ENCODE measurements around the gene PBX1.

The PBX1 gene

DNA sequence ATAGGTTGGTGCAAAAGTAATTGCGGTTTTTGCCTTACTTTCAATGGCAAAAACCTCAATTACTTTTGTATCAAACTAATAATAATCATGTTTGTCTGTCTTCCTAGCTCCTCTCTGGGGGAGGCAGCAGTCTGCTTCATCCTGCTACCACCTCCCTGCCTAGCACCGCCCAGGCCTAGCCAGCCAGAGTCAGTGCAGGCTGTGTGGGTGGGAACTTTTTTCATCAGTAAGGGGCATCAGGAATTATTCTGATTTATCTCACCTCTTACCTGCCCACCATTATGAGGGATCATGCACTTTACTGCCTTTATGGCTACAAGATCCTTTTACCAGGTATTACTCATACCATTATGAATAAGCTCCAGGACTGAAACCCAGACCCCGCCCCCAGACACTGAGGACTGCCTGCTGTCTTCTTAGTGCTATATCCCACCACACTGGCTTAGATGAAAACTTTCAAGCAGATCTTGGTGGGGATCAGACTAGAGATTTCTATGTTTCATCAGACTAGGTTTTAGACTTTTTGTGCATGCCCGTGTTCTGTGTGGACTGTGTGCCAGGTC, 116.4 kb downstream of the PBX1 start:
- no peak for DNase-seq
- in situ Hi-C loops (cut with MboI; ENCODE audit: low pct_unique_long_range_greater_than_20kb, low sequenced_read_pairs): no loop called here

DNA sequence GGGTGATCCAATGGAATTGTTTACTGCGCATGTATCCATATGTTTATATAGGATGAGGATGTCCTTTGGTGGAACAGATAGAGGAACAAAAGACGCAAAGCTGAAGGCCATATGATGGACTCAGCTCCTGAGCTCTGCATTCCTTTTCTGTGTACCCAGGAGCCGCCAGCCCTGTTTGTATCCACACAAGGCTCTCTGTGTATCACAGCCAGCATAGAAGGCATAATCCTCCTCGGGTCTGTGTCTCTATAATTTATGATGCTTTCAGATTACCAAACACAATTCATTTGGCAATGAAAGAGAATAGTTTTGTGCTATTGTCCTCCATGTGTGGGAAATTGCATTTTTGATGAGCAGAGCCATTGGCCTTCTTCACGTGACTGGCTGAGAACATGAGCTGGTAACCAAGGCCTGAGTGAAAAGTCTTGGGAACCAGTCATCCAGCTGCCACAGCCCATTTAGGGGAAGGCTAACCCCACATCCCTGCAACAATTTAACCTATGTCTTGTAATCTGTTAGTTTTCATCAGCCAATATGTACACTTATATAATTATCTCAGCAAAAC, 119.2 kb downstream of the PBX1 start:
- in situ Hi-C loops (cut with MboI; ENCODE audit: low pct_unique_long_range_greater_than_20kb, low sequenced_read_pairs): no loop called here
- no peak for DNase-seq

DNA sequence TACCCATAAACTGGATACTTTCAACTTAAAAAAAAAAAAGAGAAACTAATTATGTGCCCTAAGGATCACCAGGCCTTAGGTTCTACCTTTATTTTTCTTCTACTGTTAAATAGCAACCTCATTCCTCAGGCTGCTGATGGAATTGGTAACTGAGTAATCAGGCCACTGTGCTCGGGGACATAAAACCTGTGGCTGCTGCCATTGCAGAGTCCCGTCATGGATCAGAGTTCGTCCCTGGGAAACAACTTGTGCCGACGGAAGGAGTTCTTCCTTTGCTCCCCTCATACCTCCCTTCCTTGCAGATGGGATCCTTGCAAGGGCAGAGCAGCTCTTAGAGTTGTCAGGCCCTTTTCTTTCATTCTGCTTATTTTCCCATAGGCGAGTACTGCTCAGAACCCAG, 123.6 kb downstream of the PBX1 start:
- in situ Hi-C loops (cut with MboI; ENCODE audit: low pct_unique_long_range_greater_than_20kb, low sequenced_read_pairs): no loop called here
- DNase-seq: no peak

DNA sequence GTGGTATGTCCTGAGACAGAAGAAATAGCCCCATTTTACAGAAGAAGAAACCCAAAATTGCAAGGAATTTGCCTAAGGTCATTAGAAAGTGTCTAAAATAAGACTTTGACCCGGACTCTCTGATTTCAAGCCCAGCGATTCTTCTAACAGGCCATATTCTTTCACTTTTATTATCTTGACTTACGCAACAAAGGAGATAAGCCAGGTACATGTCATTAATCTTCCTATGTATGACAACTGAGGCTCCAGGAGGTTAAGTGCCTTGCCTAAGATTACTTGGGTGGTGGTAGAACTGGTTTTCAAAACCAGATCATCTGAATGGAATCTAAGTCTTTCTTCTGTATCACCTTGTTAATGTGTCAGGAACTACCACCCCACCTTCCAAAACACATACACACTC, 124.3 kb downstream of the PBX1 start:
- in situ Hi-C loops (cut with MboI; ENCODE audit: low pct_unique_long_range_greater_than_20kb, low sequenced_read_pairs): no loop called here
- no peak for DNase-seq

DNA sequence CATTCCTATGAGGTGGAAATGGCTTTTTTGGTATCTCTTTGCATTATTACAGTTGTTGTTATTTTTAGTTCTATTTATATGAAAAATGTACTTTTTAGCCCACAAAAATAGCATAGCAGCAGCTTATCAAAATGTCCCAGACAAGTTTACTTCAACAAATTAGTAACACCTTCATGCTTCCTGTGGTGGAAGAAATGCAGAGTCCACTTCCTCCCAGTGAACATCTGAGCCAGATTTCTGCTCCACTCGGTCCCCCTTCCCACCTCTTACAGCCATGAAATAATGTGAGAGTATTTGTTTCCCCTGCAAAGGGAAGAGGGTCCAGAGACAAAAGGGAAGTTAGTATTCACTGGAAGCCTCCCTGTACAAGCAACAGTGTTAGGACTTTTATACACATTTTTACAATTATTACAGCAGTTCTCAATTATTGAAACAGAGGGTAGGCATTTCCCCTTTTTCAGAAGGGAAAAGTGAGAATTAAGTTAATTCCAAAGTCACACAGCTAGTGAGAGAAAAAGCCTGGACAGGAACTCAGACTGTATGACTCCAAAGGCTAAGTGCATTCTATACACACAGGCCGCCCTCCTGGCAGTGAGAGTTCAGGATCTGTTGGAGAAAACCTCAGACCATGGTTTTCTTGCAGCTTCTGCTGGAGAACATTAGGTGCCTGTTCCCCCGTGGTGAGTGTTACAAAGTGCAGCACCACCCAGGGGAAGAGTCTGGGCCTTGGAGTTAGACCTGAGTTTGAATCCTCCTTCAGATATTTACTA, 126.5 kb downstream of the PBX1 start:
- DNase-seq: no peak
- in situ Hi-C loops (cut with MboI; ENCODE audit: low pct_unique_long_range_greater_than_20kb, low sequenced_read_pairs): no loop called here

DNA sequence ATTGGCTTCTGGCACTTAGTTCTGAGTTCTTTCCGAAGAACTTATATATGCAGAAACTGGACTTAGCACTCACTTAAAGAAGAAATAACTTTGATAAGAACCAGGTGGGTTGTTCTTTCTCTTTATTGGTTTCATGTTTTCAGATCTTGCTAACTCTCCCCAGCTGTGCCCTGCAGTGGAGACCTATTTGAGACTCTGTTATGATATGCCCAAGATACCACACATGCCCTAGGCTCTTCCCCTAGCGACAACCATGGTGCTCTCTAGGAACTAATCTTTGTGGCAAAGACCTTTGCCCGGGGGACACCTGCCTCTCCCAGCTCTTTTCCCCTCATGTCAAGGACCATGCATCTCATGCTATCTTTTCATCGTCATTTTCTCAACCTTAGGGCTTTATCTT, 128.8 kb downstream of the PBX1 start:
- in situ Hi-C loops (cut with MboI; ENCODE audit: low pct_unique_long_range_greater_than_20kb, low sequenced_read_pairs): no loop called here
- no peak for DNase-seq

DNA sequence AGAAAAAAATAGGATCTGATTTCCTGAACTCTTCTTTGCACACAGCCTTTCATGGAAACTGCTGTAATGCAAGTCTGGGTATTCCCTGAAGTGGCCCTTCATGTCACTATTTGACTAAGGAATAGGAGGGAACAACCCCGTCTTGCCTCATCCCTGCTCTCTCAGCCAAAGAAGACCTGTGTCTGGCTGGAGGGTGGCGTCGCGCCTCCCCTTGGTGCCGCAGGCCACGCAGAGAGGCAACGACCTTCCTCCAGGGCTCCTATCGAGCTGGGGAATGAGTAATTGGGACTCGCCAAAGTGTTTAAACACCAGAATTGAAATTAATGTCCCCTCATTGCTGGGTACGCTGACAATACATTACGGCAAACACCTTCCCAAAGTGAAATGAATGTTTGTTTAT, 129.8 kb downstream of the PBX1 start:
- in situ Hi-C loops (cut with MboI; ENCODE audit: low pct_unique_long_range_greater_than_20kb, low sequenced_read_pairs): no loop called here
- DNase-seq: no peak

DNA sequence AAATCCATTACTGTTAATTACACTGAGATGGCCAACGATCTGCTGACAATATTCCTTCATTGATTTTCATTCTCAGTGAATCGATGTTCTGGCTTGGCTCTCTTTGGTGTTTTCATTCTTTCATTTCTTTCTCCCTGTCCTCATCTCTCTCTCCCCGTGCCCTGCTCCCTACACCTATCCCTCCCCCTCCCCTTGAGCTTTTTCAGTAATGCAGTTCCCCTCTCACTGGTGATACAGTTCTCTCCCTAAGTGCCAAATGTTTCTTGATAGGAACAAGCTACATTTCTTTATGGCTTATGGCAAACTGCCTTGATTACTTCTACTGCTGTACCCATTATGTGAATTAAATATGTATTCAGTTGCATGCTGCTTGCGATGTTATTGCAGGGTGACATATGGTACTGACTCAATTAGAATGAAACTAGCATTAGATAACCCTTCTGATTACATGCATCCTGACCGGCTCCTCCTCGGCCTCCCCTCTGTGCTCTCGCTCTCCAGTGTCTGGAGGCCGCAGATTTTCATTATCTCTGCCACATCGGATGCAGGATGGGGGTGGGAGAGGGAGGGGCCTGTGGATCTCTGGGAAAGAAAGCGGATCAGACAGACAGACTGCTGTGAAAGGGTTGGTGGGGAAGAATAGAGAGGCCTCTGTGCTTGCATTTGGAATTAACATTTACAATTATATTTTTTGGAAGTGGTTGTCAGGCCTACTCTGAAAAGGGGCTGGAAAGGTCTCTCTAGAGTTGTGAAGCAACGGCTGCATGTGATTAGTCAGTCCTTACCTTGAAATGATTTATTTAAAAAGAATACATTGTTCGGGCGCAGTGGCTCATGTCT, 130.9 kb downstream of the PBX1 start:
- no peak for DNase-seq
- in situ Hi-C loops (cut with MboI; ENCODE audit: low pct_unique_long_range_greater_than_20kb, low sequenced_read_pairs): no loop called here

DNA sequence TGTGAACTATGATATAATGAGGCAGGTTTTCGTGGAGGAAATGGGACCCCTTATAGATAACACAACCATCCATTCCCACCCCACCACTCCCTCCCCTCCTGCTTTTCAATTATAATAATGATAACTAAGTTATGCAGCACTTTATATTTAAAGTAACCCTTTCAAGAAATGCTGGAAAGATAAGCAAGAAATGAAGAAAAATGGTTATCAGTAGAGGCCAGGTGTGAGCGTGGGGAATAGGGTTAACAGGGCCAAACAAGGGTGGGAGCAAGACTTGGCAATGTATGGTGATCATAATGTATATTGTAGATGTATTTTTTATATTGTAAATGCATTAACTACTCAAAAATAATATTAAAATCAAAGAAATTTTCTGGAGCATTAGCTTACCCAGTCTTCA, 133.4 kb downstream of the PBX1 start:
- DNase-seq: no peak
- in situ Hi-C loops (cut with MboI; ENCODE audit: low pct_unique_long_range_greater_than_20kb, low sequenced_read_pairs): no loop called here

DNA sequence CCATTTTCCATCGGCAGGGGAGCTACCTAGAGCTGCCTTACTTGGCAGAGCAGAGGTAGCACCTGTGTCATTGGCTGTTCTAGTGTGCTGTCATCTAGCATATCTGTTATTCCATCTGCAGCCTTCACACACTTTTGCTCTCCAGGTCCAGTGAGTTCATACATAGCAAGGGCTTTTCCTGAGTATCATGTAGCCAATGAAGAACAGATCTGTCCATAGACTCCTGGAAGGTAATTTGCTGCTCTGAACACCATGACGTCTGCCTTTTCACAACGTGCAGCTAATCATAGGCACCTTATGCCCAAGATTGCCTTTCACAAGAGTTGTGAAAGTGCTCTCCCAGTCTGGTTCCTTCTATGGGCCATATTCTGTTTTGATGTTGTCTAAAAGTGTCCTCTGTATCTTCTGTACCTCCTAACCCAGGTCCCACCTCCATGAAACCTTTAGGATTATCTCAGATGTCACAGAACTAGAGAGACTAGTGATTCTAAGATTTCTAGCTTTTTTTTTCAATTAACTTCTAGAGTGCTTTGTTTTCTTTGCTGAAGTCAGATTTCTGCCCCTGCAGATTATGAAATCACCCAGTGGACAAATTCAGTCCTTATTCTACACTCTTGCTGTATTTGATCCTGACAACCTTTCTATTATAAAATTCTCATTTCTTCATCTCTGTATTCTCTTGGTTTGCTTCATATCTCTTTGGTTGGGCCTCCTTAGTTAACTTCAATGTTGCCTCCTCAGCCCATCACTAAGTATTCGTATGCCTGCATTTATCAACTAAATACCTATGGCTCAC, 134.8 kb downstream of the PBX1 start:
- in situ Hi-C loops (cut with MboI; ENCODE audit: low pct_unique_long_range_greater_than_20kb, low sequenced_read_pairs): no loop called here
- DNase-seq: no peak

DNA sequence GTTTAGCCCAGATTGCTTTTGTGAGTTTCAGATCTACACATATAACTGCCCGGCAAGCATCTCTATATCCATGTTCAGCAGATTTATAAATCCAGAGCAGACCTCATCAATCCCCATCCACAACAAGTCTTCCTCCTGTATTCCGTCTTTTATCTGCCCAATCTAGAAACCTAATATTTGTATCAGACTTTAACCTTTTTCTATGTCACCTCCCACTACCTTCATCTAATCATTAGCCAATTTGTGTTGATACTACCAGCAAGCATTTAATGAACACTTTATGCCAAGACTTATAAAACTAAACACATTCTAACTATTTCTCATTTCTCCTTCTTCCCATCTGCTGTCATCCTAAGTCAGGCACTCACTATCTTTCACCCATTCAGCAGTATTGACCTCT, 135.5 kb downstream of the PBX1 start:
- in situ Hi-C loops (cut with MboI; ENCODE audit: low pct_unique_long_range_greater_than_20kb, low sequenced_read_pairs): no loop called here
- DNase-seq: no peak

DNA sequence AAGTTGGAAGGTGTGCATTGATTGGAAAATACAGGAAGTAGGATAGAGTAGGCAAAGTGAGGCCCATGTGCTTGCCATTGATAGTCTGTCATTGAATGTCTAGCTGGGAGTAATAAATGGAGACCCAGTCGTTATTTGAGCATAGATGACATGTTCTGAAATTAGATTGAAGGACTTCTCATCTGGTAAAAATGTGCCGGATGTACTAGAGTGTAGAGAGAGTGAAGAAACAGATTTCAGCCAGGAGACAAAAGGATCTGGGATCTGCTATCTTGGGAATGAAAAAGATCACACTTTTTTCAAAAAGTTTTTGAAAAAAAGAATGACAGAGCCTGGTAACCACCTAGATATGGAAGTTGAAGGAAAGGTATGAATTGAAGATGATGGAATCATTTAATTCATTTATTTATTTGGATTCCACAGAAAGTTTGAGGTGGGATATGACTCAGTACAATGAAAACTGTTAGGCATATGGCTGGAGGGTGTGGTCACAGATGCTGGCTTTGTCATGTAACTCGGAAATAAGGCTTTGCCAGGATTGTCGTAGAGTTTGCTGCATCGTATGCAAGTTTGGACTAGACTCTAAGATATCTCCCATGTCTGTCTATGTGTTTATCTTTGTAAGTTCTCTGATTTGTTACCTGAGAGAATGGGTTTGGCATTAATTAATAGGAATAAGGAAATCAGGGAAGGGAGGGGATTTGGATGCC, 137.1 kb downstream of the PBX1 start:
- no peak for DNase-seq
- in situ Hi-C loops (cut with MboI; ENCODE audit: low pct_unique_long_range_greater_than_20kb, low sequenced_read_pairs): no loop called here

DNA sequence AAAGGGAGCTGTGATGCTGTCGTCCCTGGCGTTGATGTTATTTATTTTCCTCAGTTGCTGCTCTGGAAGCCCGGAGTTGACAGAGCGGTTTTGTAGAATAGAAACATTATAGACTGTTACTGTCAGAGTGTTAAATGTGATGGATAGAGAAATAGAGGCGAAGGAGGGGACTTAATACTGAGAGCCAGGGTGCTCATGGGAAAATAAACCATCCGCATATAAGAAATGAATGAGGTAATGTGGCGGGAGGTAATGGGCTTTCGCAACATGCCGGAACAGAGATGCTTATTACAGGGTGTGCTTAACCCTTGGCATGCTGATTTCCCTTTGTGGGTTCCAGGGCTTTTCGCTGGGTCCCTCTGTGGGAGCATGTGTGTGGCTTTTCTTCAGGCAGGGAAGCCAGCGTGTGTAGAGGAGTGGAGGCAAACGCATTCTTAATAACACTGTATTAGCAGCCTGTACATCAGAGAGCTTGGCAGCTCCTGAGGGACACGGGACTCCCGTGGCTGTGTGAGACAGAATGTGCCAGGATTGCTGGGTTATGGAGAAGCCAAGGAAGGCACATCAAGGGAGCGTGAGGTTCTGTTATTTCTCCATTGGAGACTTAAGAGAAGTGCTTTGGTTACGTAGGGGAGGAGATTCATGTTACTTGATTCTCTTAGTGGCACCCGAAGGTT, 141.0 kb downstream of the PBX1 start:
- DNase-seq: no peak
- in situ Hi-C loops (cut with MboI; ENCODE audit: low pct_unique_long_range_greater_than_20kb, low sequenced_read_pairs): no loop called here

DNA sequence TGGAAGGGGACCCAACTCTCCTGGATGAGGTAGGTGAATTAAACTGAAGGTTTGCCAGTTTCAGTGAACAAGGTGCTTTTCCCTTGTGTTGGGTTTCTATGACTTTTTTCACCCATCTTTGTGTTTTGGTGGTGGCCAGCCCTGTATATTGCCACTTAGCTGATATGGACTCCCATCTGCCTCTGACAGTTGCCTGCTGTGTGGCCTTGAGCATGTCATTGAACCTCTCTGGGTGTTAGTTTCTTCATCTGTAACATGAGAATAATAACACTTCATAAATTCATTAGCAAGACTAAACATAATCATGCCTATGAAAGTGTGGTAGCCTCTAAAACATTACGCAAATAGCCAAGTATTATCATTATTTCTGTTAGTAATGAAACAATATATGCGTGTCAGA, 141.7 kb downstream of the PBX1 start:
- in situ Hi-C loops (cut with MboI; ENCODE audit: low pct_unique_long_range_greater_than_20kb, low sequenced_read_pairs): no loop called here
- no peak for DNase-seq

DNA sequence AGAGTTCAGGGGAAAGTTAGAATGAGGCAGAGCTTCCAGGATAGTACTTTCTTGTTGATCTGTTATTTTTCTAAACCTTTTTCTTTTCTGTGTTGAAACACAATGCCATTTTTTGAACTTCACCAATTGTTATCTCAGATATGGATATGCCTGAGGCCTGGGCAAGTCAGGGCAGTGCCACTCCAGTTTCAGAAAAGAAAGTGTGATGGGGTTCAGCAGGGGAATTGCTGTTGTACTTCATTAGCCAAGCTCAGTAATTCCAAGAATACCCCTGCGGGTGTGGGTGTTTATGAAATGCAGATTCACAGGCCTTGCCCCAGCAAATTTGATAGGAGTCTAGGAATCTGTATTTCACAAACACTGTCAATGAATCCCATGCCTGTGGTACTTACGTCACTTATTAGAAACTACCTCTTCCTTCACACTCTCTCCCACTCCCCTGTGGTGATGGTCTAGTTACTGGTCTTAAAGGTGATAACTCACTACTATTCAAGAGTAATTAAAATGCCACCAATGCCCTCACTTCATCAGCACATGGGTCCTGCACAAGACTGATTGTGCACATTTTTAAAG, 142.3 kb downstream of the PBX1 start:
- DNase-seq: no peak
- in situ Hi-C loops (cut with MboI; ENCODE audit: low pct_unique_long_range_greater_than_20kb, low sequenced_read_pairs): no loop called here

DNA sequence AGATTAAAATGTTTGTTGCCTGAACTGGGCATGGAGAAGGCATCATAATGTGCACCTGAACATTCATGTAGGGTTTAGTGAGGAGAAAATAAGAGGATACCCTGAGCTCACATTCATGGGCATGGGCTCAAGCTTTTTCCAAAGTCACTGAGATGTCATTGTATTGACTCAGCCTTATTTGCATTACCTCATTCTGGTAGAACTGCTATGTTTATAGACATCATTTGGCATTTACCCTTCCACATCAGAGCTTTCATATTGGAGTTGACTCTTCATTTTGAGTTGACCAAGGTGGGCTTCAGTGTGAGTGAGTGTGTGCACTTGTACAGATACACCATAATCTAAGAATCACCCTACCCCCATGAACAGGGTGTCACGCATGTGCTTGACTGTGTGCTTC, 143.2 kb downstream of the PBX1 start:
- DNase-seq: no peak
- in situ Hi-C loops (cut with MboI; ENCODE audit: low pct_unique_long_range_greater_than_20kb, low sequenced_read_pairs): no loop called here

DNA sequence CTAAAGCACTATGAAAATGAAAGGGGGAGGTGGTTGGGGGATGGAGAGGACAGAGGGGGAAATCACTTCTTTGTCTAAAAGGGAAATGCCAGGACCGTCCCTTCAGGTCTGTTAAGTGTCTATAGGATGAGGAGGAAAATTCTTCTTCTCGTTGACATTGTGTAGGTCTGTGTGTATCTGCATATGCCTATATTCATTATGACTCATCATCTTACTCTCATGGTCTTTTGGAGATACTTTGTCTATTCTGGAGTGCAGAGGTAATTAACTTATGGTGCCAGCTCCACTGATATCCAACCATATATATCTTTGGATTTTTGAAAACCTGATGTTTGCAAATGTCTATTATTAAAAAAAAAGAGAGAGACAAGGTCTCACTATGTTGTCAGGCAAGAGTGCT, 143.7 kb downstream of the PBX1 start:
- DNase-seq: no peak
- in situ Hi-C loops (cut with MboI; ENCODE audit: low pct_unique_long_range_greater_than_20kb, low sequenced_read_pairs): no loop called here

DNA sequence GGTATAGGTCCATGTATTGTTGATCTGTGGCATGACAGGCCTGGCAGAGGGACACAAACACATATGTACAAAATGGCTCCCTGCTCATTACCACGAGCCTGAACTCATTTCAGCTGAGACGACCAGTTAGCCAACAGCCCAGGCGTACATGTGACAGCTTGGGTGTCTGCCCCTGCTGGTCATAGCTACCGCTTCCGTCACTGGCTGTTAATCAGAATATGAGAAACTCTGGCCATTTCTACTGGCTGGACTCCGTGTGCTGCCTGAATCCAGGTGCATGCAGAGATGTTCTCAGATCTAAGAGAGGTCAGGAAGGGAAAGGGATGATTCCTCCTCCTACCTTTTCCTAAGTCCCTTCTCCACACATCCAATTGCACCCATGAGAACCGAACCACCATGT, 144.5 kb downstream of the PBX1 start:
- in situ Hi-C loops (cut with MboI; ENCODE audit: low pct_unique_long_range_greater_than_20kb, low sequenced_read_pairs): no loop called here
- DNase-seq: no peak

Data from KBM-7 (cell line).